CD4-positive, alpha-beta T cell (primary cell): ENCODE results near the gene ASB15. TPM values are rescaled to one million over a fixed set of nuclear protein-coding genes. Genes with fewer than 3 reads are reported as not detected.

Experiments
- ATAC-seq: fragments of 200-7000 bp; cut with Tn5 transposase; one replicate; pipeline ENCODE4 v1.10.0; 2022; ENCODE audit warnings: mild to moderate bottlenecking; ENCODE audit not compliant: poor library complexity
- CTCF ChIA-PET: fragments of 350-600 bp; sonication (Branson Sonifier 250); formaldehyde crosslinking; loops from one replicate; lab custom pipeline; 2021; ENCODE audit warnings: antibody characterized with exemption, inconsistent platforms; lab: Charles Lee
- POLR2A ChIA-PET: fragments of 350-600 bp; sonication (Branson Sonifier 250); formaldehyde crosslinking; loops from one replicate; lab custom pipeline; 2021; ENCODE audit warnings: antibody characterized with exemption, inconsistent platforms; lab: Charles Lee
- DNase-seq, 14 experiments: peaks; one replicate each; pipeline ENCODE4 v3.0.0-alpha.2; 2013 to 2020; ENCODE audit warnings: mixed read lengths in 2 of 14
- H3K27ac ChIP-seq, 2 donors: one replicate each; pipeline versions ENCODE4 v1.5.1 to v1.7.0; 2013; ENCODE audit warnings: low read length in 2 of 2, low read depth in 1 of 2, mild to moderate bottlenecking in 1 of 2
- H3K27me3 ChIP-seq, 2 experiments: 1 replicate in 1 of 2; 2 replicates in 1 of 2; pipeline versions ENCODE4 v1.6.1 to v1.7.0; 2013; ENCODE audit warnings: low read length in 2 of 2, control low read depth in 1 of 2, mild to moderate bottlenecking in 1 of 2, moderate library complexity in 1 of 2; ENCODE audit not compliant: insufficient read depth in 2 of 2, control insufficient read depth in 1 of 2
- H3K36me3 ChIP-seq: one replicate; pipeline ENCODE4 v1.6.1; 2013; ENCODE audit warnings: low read length, control low read depth; ENCODE audit not compliant: insufficient read depth
- H3K4me1 ChIP-seq: one replicate; pipeline ENCODE4 v1.6.1; 2013; ENCODE audit warnings: low read length, control low read depth; ENCODE audit not compliant: insufficient read depth
- H3K4me3 ChIP-seq: one replicate; pipeline ENCODE4 v1.5.1; 2013; ENCODE audit warnings: mild to moderate bottlenecking, low read length, moderate library complexity
- H3K9me3 ChIP-seq, 2 experiments: 1 replicate in 1 of 2; 2 replicates in 1 of 2; pipeline versions ENCODE4 v1.6.1 to v1.7.0; 2013; ENCODE audit warnings: low read length in 2 of 2, mild to moderate bottlenecking in 2 of 2, control low read depth in 1 of 2, moderate library complexity in 1 of 2; ENCODE audit not compliant: control insufficient read depth in 1 of 2, insufficient read depth in 1 of 2
- H3K27ac Mint-ChIP-seq: one replicate; pipeline ENCODE4 v1.8.0; 2020; ENCODE audit warnings: mixed read lengths
- H3K27me3 Mint-ChIP-seq: one replicate; pipeline ENCODE4 v1.8.0; 2021; ENCODE audit warnings: mixed read lengths
- H3K36me3 Mint-ChIP-seq: one replicate; pipeline ENCODE4 v1.8.0; 2021; ENCODE audit warnings: low read depth, mixed read lengths
- H3K4me1 Mint-ChIP-seq: one replicate; pipeline ENCODE4 v1.8.0; 2021; ENCODE audit warnings: low read depth, mixed read lengths
- H3K4me3 Mint-ChIP-seq: one replicate; pipeline ENCODE4 v1.8.0; 2020; ENCODE audit warnings: mild to moderate bottlenecking, mixed read lengths
- H3K9me3 Mint-ChIP-seq: one replicate; pipeline ENCODE4 v1.8.0; 2020; ENCODE audit warnings: mixed read lengths
- intact Hi-C, 2 experiments: fragments of 100-400 bp; cut with DNase I in 1 of 2; cut with micrococcal nuclease in 1 of 2; formaldehyde crosslinking; loops; one replicate each; pipeline versions ENCODE4 v1.15.1 to v1.9.0; 2023 to 2025; cut with DNase I, micrococcal nuclease
- total RNA-seq, 174 experiments: library from RNA in 2 of 174; stranded (reverse) in 2 of 174; gene quantifications; one replicate each; pipeline ENCODE4 v1.2.3 and lab custom pipeline; 2021 to 2026
- TF ChIP-seq, protein P1 (sequence below): fragments of 200-600 bp; IDR thresholded peaks from one replicate; pipeline ENCODE4 v1.8.0; 2022; ENCODE audit warnings: antibody characterized with exemption, mild to moderate bottlenecking

The ASB15 gene
- total RNA-seq, 2 experiments from 2014 or later: not detected

DNA sequence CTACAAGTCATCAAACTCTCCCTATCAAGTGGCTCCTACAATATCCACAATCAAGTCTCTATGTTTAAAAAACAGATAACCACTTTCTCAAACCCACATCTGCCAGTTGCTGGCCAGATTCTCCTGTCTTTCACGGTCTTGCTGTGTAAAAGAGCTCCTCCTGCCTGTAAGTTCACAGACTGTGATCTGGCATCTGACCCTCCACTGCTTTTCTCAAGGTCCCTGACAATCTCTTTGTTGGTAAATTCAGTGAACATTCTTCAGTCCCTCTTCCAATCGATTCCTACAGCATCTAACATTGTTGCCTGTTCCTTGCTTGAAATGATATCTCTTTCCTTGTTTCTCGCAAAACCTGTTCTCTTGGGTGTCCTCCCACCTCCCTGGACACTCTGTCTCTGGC is 35.6 kb downstream of the ASB15 start:
- Mint-ChIP-seq H3K4me3 (no peak overlapping the region), H3K4me1 (no peaks in the 10 kb centered on the region), H3K27ac (no peak overlapping the region), H3K27me3 (peaks cover 35% of the 10 kb centered on the region), H3K36me3 (no peaks in the 10 kb centered on the region), H3K9me3 (no peaks in the 10 kb centered on the region)
- DNase-seq: no peak
- CTCF ChIA-PET: no interaction called here
- Histone ChIP-seq H3K27ac (no peak overlapping the region), H3K4me1 (no peaks in the 10 kb centered on the region), H3K27me3 (peaks cover 0 to 13% of the 10 kb centered on the region in 2 experiments), H3K36me3 (no peaks in the 10 kb centered on the region), H3K9me3 (no peaks in the 10 kb centered on the region), H3K4me3 (no peak overlapping the region)
- intact Hi-C loops: loop anchor here (2.0 to 5.0 kb wide), 2 partner anchors 228 to 1220 kb away; no protein-coding TSS in a partner anchor
- TF ChIP-seq, protein P1, sequence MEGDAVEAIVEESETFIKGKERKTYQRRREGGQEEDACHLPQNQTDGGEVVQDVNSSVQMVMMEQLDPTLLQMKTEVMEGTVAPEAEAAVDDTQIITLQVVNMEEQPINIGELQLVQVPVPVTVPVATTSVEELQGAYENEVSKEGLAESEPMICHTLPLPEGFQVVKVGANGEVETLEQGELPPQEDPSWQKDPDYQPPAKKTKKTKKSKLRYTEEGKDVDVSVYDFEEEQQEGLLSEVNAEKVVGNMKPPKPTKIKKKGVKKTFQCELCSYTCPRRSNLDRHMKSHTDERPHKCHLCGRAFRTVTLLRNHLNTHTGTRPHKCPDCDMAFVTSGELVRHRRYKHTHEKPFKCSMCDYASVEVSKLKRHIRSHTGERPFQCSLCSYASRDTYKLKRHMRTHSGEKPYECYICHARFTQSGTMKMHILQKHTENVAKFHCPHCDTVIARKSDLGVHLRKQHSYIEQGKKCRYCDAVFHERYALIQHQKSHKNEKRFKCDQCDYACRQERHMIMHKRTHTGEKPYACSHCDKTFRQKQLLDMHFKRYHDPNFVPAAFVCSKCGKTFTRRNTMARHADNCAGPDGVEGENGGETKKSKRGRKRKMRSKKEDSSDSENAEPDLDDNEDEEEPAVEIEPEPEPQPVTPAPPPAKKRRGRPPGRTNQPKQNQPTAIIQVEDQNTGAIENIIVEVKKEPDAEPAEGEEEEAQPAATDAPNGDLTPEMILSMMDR: no peak
- POLR2A ChIA-PET: no interaction called here
- no peak for ATAC-seq

DNA sequence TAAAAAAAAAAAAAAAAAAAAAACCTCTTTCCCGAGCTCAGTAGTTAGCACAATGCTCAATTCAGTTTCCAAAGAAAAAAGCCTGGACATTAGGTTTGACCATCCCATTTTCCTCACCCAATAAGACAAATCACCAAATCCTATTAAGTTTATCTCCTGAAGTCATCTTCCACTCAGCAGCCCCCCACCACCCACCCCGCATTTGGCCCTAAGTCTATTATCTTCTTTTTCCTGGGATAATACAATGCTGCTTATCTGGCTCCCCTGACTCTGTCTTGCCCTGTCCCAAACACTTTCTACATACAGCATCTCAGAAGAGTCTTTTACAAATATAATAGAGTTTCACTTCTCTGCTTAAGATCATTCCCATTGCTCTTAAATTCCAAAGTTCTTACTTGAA is 36.3 kb downstream of the ASB15 start:
- Histone ChIP-seq H3K9me3 (no peaks in the 10 kb centered on the region), H3K27ac (no peak overlapping the region), H3K36me3 (no peaks in the 10 kb centered on the region), H3K4me1 (no peaks in the 10 kb centered on the region), H3K4me3 (no peak overlapping the region), H3K27me3 (peaks cover 0 to 20% of the 10 kb centered on the region in 2 experiments)
- DNase-seq (no peak), ATAC-seq (no peak)
- TF ChIP-seq, protein P1: no peak
- Mint-ChIP-seq H3K36me3 (no peaks in the 10 kb centered on the region), H3K27me3 (peaks cover 42% of the 10 kb centered on the region), H3K27ac (no peak overlapping the region), H3K9me3 (no peaks in the 10 kb centered on the region), H3K4me1 (no peaks in the 10 kb centered on the region), H3K4me3 (no peak overlapping the region)
- ChIA-PET CTCF (no interaction called here), POLR2A (no interaction called here)
- intact Hi-C loops: loop anchor here (2.0 to 5.0 kb wide), 2 partner anchors 227 to 1219 kb away; no protein-coding TSS in a partner anchor

DNA sequence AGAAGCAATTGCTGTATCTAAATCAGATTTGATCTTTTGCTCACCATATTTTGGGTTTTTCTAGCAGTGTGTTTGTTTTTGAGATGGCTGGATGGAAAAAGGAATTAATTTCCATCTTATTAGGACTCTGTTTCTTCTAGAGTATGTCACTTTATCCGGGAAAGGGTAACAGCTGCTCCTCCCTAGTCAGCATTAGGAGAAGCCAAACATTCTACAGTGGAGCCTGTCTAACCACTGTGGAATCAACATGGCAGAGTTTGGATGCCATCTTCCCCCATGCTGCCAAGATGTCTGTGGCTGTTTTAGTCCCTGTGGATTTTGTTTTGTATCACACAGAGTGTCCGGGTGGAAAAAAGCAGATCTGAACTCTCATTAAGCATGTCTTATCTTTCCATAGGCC is 38.0 kb downstream of the ASB15 start:
- Histone ChIP-seq H3K27ac (no peak overlapping the region), H3K9me3 (no peaks in the 10 kb centered on the region), H3K4me1 (no peaks in the 10 kb centered on the region), H3K36me3 (no peaks in the 10 kb centered on the region), H3K27me3 (peaks cover 0 to 20% of the 10 kb centered on the region in 2 experiments), H3K4me3 (no peak overlapping the region)
- intact Hi-C loops: loop anchor here in 1 of 2 experiments (5.0 kb wide), 1 partner anchor 1218 kb away; no protein-coding TSS in a partner anchor
- ATAC-seq (no peak), DNase-seq (no peak)
- Mint-ChIP-seq H3K4me1 (no peaks in the 10 kb centered on the region), H3K27ac (no peak overlapping the region), H3K27me3 (peaks cover 51% of the 10 kb centered on the region), H3K36me3 (no peaks in the 10 kb centered on the region), H3K4me3 (no peak overlapping the region), H3K9me3 (no peaks in the 10 kb centered on the region)
- TF ChIP-seq, protein P1: no peak
- POLR2A ChIA-PET: no interaction called here
- CTCF ChIA-PET: no interaction called here
